K562 (cell line): ENCODE measurements around the gene URI1. TPM values are rescaled to one million over a fixed set of nuclear protein-coding genes. Genes with fewer than 3 reads are reported as not detected.

Experiments
- ATF1 ChIP-seq, 2 experiments: fragments of 450-650 bp in 1 of 2; IDR thresholded peaks; 2 replicates each; pipeline ENCODE4 v1.6.1; 2016; ENCODE audit warnings: missing compliant biosample characterization in 1 of 2, missing genetic modification characterization in 1 of 2
- CCNT2 ChIP-seq: IDR thresholded peaks from 2 replicates; pipeline ENCODE4 v1.6.1; 2011; ENCODE audit warnings: borderline replicate concordance, low read depth, mild to moderate bottlenecking, moderate library complexity, mixed read lengths, low read length; ENCODE audit not compliant: insufficient read length; ENCODE audit errors: extremely low read depth
- HDAC2 ChIP-seq: fragments of 450-650 bp; IDR thresholded peaks from 2 replicates; pipeline ENCODE4 v1.6.1; 2016; ENCODE audit warnings: mild to moderate bottlenecking
- KDM4B ChIP-seq, 2 experiments: fragments of 450-650 bp in 1 of 2; sonication (generic) in 1 of 2; IDR thresholded peaks; 2 replicates each; pipeline ENCODE4 v1.6.1; 2016 to 2017; ENCODE audit warnings: borderline replicate concordance in 2 of 2, antibody characterized with exemption in 1 of 2, low read depth in 1 of 2, mild to moderate bottlenecking in 1 of 2
- KLF1 ChIP-seq: fragments of 450-650 bp; IDR thresholded peaks from 2 replicates; pipeline ENCODE4 v1.6.1; 2016; ENCODE audit warnings: missing genetic modification characterization, missing compliant biosample characterization
- MTF1 ChIP-seq: fragments of 250-450 bp; sonication (Bioruptor Pico); IDR thresholded peaks from 2 replicates; pipeline ENCODE4 v1.9.0; 2021; ENCODE audit warnings: moderate library complexity, mild to moderate bottlenecking, inconsistent platforms, borderline replicate concordance
- NR3C1 ChIP-seq: sonication (generic); formaldehyde crosslinking; IDR thresholded peaks from 2 replicates; pipeline ENCODE4 v1.8.1; 2022; ENCODE audit warnings: missing genetic modification reagents
- RBBP5 ChIP-seq: fragments of 200-600 bp; sonication (generic); IDR thresholded peaks from 2 replicates; pipeline ENCODE4 v1.6.1; 2012; ENCODE audit warnings: borderline replicate concordance, mild to moderate bottlenecking, low read length, control low read depth, inconsistent platforms; ENCODE audit not compliant: insufficient read depth, poor library complexity, severe bottlenecking
- SRSF7 ChIP-seq: fragments of 200-400 bp; formaldehyde crosslinking; optimal IDR thresholded peaks from 2 replicates; pipeline ENCODE3; 2017; ENCODE audit warnings: mild to moderate bottlenecking, low read depth, low read length
- TAF1 ChIP-seq: IDR thresholded peaks from 2 replicates; pipeline ENCODE4 v1.6.1; 2011; ENCODE audit warnings: mild to moderate bottlenecking, low read length, moderate library complexity; ENCODE audit not compliant: insufficient read depth, control insufficient read depth, severe bottlenecking; ENCODE audit errors: extremely low read depth
- XRCC3 ChIP-seq: fragments of 450-650 bp; IDR thresholded peaks from 2 replicates; pipeline ENCODE4 v1.6.1; 2017; ENCODE audit warnings: mild to moderate bottlenecking, moderate library complexity
- YBX1 ChIP-seq: fragments of 450-650 bp; IDR thresholded peaks from 2 replicates; pipeline ENCODE4 v1.7.1; 2016; ENCODE audit warnings: mild to moderate bottlenecking
- ZBED1 ChIP-seq: IDR thresholded peaks from 2 replicates; pipeline ENCODE4 v1.6.1; 2014
- ZC3H11A ChIP-seq: IDR thresholded peaks from 2 replicates; pipeline ENCODE4 v1.6.1; 2012; ENCODE audit warnings: low read depth, low read length, improper control_type of control experiment
- ZNF507 ChIP-seq: conservative IDR thresholded peaks from 2 replicates; pipeline ENCODE4 v1.6.1; 2017; ENCODE audit warnings: missing genetic modification characterization, missing compliant biosample characterization
- polyA plus RNA-seq, 8 experiments: library from polyadenylated mRNA; depleted of rRNA in 4 of 8; stranded (reverse) in 5 of 8; unstranded in 3 of 8; fragments of >200 nt; fragmentation: Nextera tagmentation in 2 of 8; fragmentation: Illumina TruSeq in 1 of 8; extraction: Ambion mirVana in 2 of 8; extraction: Trizol in 1 of 8; gene quantifications; 2 replicates each; pipeline versions ENCODE4 v1.2.1 to v1.2.3, GENCODE V29; 2011 to 2014; ENCODE audit warnings: inconsistent platforms in 1 of 8, missing spikeins in 1 of 8
- total RNA-seq, 7 experiments: library from RNA; depleted of rRNA in 6 of 7; stranded (reverse); fragments of >200 nt in 6 of 7; fragmentation: Illumina TruSeq in 2 of 7; extraction: Trizol in 2 of 7; gene quantifications; 2 replicates each; pipeline versions ENCODE4 v1.2.1 to v1.2.3, GENCODE V29; 2011 to 2021; ENCODE audit warnings: low replicate concordance in 1 of 7
- TF ChIP-seq, protein P1 (sequence below): fragments of 250-450 bp; sonication (Bioruptor Pico); IDR thresholded peaks from 2 replicates; pipeline ENCODE4 v1.8.0; 2021; ENCODE audit warnings: moderate library complexity, mild to moderate bottlenecking, inconsistent platforms
- TF ChIP-seq, protein P2 (sequence below): IDR thresholded peaks from 3 replicates; pipeline ENCODE4 v1.6.1; 2011; ENCODE audit warnings: borderline replicate concordance, mild to moderate bottlenecking; ENCODE audit not compliant: insufficient read length, insufficient read depth
- TF ChIP-seq, protein P3 (sequence below): IDR thresholded peaks from 3 replicates; pipeline ENCODE4 v1.6.1; 2011; ENCODE audit warnings: borderline replicate concordance, mild to moderate bottlenecking, moderate library complexity; ENCODE audit not compliant: insufficient read length; ENCODE audit errors: extremely low read depth

Gene URI1
- total and polyA plus RNA-seq, 9 of the 15 experiments (the other 6 are each of a cell fraction or from before 2014, with no cell fraction given) = 16.9 to 87.4 (median 63.9) TPM

DNA sequence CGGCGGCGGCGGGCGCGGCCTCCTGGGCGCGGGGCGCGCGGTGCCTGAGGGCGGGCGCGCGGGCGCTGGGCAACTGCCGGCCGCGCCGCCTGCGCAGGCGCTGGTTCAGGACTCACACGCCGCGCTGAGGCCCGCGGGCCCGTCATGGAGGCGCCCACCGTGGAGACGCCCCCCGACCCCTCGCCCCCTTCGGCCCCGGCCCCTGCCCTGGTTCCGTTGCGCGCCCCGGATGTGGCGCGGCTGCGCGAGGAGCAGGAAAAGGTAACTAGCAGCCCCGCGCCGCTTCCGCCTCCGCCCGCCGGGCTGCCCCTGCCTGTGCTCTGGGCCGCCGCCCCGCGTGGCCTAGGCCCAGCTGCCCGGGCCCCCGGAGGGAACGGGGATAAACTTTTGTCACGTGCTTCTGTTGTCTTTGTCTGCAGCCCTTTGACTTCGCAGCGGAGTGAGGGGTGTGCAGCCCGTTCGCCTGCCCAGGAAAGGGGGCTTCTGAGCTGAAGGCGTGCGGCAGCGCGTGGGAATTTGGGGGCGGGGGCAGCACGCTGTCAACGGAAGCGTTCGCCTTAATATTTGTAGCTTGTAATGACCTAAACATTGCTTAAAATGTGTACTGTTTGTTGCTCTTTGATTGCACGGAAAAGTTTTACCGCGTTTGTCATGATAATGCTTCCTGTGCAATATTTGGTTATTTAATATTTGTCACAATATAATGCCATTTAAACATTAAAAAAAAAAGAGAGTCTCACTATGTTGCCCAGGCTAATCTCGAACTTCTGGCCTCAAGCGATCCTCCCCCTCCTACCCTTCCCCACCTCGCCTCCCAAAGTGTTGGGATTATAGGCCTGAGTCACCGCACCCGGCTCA is 594 bp downstream of the URI1 start (continued):
- TF ChIP-seq MTF1 (CRISPR knock-in tag) (no peak), TAF1 (peak; percentile 35), HDAC2 (peak; percentile 30; the same call in 1 of the 2 replicates), KLF1 (no peak), RBBP5 (peak; percentile 30), KDM4B (IDR thresholded peaks at IDR 0.05; ENCODE audit: borderline replicate concordance in 2 of 2, low read depth in 1 of 2) (no peak), NR3C1 (CRISPR knock-in tag) (0 out of 2 replicates have a peak, but pooled peaks have one; percentile 53), ZC3H11A (no peak), ZBED1 (no peak), YBX1 (no peak), XRCC3 (no peak), ATF1 (CRISPR knock-in tag; IDR thresholded peaks at IDR 0.05) (no peak), ATF1 (tag; IDR thresholded peaks at IDR 0.05) (peak; percentile 22; the same call in 1 of the 2 replicates), ZNF507 (tag) (no peak), CCNT2 (no peak), SRSF7 (no peak)
- TF ChIP-seq, protein P1, sequence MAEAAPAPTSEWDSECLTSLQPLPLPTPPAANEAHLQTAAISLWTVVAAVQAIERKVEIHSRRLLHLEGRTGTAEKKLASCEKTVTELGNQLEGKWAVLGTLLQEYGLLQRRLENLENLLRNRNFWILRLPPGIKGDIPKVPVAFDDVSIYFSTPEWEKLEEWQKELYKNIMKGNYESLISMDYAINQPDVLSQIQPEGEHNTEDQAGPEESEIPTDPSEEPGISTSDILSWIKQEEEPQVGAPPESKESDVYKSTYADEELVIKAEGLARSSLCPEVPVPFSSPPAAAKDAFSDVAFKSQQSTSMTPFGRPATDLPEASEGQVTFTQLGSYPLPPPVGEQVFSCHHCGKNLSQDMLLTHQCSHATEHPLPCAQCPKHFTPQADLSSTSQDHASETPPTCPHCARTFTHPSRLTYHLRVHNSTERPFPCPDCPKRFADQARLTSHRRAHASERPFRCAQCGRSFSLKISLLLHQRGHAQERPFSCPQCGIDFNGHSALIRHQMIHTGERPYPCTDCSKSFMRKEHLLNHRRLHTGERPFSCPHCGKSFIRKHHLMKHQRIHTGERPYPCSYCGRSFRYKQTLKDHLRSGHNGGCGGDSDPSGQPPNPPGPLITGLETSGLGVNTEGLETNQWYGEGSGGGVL (CRISPR knock-in tag) = no peak
- TF ChIP-seq, protein P2, sequence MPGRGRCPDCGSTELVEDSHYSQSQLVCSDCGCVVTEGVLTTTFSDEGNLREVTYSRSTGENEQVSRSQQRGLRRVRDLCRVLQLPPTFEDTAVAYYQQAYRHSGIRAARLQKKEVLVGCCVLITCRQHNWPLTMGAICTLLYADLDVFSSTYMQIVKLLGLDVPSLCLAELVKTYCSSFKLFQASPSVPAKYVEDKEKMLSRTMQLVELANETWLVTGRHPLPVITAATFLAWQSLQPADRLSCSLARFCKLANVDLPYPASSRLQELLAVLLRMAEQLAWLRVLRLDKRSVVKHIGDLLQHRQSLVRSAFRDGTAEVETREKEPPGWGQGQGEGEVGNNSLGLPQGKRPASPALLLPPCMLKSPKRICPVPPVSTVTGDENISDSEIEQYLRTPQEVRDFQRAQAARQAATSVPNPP = no peak
- TF ChIP-seq, protein P3, sequence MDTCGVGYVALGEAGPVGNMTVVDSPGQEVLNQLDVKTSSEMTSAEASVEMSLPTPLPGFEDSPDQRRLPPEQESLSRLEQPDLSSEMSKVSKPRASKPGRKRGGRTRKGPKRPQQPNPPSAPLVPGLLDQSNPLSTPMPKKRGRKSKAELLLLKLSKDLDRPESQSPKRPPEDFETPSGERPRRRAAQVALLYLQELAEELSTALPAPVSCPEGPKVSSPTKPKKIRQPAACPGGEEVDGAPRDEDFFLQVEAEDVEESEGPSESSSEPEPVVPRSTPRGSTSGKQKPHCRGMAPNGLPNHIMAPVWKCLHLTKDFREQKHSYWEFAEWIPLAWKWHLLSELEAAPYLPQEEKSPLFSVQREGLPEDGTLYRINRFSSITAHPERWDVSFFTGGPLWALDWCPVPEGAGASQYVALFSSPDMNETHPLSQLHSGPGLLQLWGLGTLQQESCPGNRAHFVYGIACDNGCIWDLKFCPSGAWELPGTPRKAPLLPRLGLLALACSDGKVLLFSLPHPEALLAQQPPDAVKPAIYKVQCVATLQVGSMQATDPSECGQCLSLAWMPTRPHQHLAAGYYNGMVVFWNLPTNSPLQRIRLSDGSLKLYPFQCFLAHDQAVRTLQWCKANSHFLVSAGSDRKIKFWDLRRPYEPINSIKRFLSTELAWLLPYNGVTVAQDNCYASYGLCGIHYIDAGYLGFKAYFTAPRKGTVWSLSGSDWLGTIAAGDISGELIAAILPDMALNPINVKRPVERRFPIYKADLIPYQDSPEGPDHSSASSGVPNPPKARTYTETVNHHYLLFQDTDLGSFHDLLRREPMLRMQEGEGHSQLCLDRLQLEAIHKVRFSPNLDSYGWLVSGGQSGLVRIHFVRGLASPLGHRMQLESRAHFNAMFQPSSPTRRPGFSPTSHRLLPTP = peak; percentile 45
